ENCODE results near the gene CACNA1D.

DNA sequence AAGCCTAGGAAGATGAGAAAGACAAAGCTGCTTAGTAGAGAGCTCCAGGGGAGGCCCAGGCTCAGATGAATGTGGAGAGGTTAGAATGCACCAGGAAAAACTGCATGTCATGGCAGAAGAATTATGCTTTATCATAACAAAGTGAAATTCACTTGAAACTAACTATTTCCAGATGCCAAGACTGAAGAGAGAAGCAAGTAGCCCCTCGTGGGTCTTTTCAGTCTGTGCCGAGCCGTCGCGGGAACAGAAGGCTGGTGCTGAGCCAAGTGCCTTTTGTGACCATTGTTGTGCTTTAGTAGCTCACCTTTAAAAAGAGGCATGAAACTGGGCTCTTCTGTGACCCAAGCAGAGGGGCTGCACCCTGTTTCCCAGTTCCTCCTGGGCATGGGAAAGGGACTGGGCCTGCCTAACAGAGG lies 278.6 kb downstream of the CACNA1D start:
- no peak for TF ChIP-seq ZNF184 (CRISPR knock-in tag; IDR thresholded peaks at IDR 0.05)
- no peak for TF ChIP-seq ARID2 (IDR thresholded peaks at IDR 0.05)
- no peak for TF ChIP-seq ZNF75A (CRISPR knock-in tag; IDR thresholded peaks at IDR 0.05)
- TF ChIP-seq, protein P1, sequence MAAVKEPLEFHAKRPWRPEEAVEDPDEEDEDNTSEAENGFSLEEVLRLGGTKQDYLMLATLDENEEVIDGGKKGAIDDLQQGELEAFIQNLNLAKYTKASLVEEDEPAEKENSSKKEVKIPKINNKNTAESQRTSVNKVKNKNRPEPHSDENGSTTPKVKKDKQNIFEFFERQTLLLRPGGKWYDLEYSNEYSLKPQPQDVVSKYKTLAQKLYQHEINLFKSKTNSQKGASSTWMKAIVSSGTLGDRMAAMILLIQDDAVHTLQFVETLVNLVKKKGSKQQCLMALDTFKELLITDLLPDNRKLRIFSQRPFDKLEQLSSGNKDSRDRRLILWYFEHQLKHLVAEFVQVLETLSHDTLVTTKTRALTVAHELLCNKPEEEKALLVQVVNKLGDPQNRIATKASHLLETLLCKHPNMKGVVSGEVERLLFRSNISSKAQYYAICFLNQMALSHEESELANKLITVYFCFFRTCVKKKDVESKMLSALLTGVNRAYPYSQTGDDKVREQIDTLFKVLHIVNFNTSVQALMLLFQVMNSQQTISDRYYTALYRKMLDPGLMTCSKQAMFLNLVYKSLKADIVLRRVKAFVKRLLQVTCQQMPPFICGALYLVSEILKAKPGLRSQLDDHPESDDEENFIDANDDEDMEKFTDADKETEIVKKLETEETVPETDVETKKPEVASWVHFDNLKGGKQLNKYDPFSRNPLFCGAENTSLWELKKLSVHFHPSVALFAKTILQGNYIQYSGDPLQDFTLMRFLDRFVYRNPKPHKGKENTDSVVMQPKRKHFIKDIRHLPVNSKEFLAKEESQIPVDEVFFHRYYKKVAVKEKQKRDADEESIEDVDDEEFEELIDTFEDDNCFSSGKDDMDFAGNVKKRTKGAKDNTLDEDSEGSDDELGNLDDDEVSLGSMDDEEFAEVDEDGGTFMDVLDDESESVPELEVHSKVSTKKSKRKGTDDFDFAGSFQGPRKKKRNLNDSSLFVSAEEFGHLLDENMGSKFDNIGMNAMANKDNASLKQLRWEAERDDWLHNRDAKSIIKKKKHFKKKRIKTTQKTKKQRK (IDR thresholded peaks at IDR 0.05; ENCODE audit: borderline replicate concordance, low read depth, low read length), result no peak
- TF ChIP-seq, protein P2, sequence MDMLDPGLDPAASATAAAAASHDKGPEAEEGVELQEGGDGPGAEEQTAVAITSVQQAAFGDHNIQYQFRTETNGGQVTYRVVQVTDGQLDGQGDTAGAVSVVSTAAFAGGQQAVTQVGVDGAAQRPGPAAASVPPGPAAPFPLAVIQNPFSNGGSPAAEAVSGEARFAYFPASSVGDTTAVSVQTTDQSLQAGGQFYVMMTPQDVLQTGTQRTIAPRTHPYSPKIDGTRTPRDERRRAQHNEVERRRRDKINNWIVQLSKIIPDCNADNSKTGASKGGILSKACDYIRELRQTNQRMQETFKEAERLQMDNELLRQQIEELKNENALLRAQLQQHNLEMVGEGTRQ (CRISPR knock-in tag; IDR thresholded peaks at IDR 0.05), result no peak
- TF ChIP-seq BRCA1 (IDR thresholded peaks at IDR 0.05), result no peak
- no peak for TF ChIP-seq BRCA1 (CRISPR knock-in tag; IDR thresholded peaks at IDR 0.05)
- no peak for TF ChIP-seq ESRRA (IDR thresholded peaks at IDR 0.05; ENCODE audit: borderline replicate concordance, low read depth)
- no peak for TF ChIP-seq PTTG1 (tag; IDR thresholded peaks at IDR 0.05; ENCODE audit: low read depth)
- TF ChIP-seq TAF1 (IDR thresholded peaks at IDR 0.05; ENCODE audit: control insufficient read depth, extremely low read depth, insufficient read depth, low read length, severe bottlenecking), result no peak
- TF ChIP-seq FOXK2 (conservative IDR thresholded peaks at IDR 0.05 in 1 of 2, IDR thresholded peaks at IDR 0.05 in 1 of 2; ENCODE audit: low read depth in 2 of 2), result no peak
- TF ChIP-seq, protein P3, sequence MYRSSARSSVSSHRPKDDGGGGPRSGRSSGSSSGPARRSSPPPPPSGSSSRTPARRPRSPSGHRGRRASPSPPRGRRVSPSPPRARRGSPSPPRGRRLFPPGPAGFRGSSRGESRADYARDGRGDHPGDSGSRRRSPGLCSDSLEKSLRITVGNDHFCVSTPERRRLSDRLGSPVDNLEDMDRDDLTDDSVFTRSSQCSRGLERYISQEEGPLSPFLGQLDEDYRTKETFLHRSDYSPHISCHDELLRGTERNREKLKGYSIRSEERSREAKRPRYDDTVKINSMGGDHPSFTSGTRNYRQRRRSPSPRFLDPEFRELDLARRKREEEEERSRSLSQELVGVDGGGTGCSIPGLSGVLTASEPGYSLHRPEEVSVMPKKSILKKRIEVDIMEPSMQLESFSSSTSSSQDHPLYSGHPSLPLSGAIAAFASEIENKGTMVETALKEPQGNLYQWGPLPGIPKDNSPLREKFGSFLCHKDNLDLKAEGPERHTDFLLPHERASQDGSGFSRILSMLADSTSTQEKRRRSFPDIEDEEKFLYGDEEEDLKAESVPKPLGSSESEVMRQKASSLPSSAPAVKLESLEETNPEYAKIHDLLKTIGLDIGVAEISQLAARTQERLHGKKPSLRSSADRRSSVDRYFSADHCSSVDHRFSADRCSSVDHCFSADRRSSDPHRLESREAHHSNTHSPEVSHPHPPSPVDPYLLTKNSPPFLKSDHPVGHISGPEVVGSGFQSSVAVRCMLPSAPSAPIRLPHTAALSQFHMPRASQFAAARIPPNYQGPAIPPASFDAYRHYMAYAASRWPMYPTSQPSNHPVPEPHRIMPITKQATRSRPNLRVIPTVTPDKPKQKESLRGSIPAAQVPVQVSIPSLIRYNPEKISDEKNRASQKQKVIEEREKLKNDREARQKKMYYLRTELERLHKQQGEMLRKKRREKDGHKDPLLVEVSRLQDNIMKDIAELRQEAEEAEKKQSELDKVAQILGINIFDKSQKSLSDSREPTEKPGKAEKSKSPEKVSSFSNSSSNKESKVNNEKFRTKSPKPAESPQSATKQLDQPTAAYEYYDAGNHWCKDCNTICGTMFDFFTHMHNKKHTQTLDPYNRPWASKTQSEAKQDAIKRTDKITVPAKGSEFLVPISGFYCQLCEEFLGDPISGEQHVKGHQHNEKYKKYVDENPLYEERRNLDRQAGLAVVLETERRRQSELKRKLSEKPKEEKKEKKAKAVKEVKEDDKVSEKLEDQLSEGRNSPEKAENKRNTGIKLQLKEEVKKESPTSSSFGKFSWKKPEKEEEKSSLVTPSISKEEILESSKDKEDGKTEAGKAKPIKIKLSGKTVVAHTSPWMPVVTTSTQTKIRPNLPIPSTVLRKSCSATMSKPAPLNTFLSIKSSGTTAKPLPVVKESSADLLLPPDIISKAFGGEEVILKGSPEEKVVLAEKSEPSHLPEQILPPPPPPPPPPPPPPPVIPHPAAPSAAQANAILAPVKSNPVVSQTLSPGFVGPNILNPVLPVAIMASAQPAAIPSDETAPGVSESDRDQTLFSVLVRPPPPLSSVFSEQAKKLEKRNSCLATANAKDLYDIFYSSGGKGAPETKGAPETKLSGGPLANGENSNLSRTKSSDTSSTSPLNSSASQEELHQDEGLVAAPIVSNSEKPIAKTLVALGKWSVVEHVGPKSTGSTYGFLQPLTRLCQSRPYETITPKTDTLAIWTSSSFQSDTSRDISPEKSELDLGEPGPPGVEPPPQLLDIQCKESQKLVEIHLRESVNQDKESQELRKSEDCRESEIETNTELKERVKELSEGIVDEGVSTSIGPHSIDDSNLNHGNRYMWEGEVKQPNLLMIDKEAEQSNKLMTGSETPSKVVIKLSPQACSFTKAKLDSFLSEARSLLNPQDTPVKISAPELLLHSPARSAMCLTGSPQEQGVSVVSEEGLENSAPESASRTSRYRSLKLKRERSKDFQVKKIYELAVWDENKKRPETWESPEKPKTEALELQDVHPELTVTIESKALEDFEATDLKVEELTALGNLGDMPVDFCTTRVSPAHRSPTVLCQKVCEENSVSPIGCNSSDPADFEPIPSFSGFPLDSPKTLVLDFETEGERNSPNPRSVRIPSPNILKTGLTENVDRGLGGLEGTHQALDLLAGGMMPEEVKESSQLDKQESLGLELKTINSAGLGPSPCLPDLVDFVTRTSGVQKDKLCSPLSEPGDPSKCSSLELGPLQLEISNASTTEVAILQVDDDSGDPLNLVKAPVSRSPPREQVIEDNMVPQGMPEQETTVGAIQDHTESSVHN (IDR thresholded peaks at IDR 0.05; ENCODE audit: borderline replicate concordance in 1 of 2, low read depth in 1 of 2), result no peak
- TF ChIP-seq TGIF2 (CRISPR knock-in tag; IDR thresholded peaks at IDR 0.05), result no peak
- no peak for TF ChIP-seq HNRNPK (IDR thresholded peaks at IDR 0.05; ENCODE audit: low read depth, low read length, poor library complexity, severe bottlenecking)
- TF ChIP-seq MIER1 (IDR thresholded peaks at IDR 0.05; ENCODE audit: low read depth), result no peak

Measured in K562 (cell line).